ENCODE measurements around the gene RC3H1. TPM values are rescaled to one million over a fixed set of nuclear protein-coding genes. Genes with fewer than 3 reads are reported as not detected.
"Not testable (repeated sequence)": the region's sequence is repeated elsewhere in the genome, so short reads cannot be mapped to it uniquely, and the experiment has no call there.

The RC3H1 gene
- total and polyA plus RNA-seq, 2 experiments from 2014 or later, result 6.8 to 24.5 TPM

DNA sequence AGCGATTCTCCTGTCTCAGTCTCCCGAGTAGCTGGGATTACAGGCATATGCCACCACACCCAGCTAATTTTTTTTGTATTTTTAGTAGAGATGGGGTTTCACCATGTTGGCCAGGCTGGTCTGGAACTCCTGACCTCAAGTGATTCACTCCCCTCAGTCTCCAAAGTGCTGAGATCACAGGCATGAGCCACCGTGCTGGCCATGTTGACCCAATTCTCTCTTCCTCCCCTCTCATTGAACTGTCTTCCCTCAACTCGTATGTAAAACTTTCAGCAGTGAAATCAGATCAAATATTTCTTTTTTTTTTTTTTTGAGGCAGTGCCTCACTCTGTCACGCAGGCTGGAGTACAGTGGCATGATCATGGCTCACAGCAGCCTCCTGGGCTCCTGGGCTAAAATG is 20.4 kb upstream of the RC3H1 start:
- not testable (repeated sequence) for H3K27me3 ChIP-seq (ENCODE audit: insufficient read depth); H3F3A ChIP-seq (replicated peaks; ENCODE audit: low read depth); H3K4me1 ChIP-seq (ENCODE audit: insufficient read depth); H3K79me2 ChIP-seq (replicated peaks; ENCODE audit: insufficient read depth); H3K4me3 ChIP-seq; H3K27me3 Mint-ChIP-seq (ENCODE audit: insufficient read depth, low read depth, poor library complexity); H3K27ac Mint-ChIP-seq; H3K36me3 Mint-ChIP-seq (ENCODE audit: low read depth); DNase-seq (ENCODE audit: low spot score); H3K4me1 Mint-ChIP-seq; H3K4me2 ChIP-seq; H3K9me3 Mint-ChIP-seq; H3K27ac ChIP-seq (ENCODE audit: low read depth); H3K36me3 ChIP-seq (ENCODE audit: insufficient read depth); H3K4me3 Mint-ChIP-seq; ATAC-seq; H3K9me2 ChIP-seq (ENCODE audit: insufficient read depth); H2AFZ ChIP-seq; H4K20me1 ChIP-seq (replicated peaks; ENCODE audit: insufficient read depth)

DNA sequence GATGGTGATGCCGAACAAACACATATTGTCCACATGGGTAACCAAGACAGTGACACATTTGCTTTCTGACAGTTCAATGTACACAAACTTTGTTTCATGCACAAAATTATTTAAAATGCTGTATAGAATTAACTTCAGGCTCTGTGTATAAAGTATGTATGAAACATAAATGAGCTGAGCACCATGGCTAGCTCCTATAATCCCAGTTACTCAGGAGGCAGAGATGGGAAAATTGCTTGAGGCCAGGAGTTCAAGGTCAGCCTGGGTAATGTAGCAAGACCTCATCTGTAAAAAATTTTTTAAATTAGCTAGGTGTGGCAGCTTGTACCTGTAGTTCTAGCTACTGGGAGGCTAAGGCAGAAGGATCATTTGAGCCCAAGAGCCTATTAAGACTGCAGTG is 19.2 kb upstream of the RC3H1 start:
- Mint-ChIP-seq H3K4me1 (no peaks in the 10 kb centered on the region), H3K27me3 (ENCODE audit: insufficient read depth, low read depth, poor library complexity) (peaks cover 4% of the 10 kb centered on the region), H3K9me3 (no peaks in the 10 kb centered on the region), H3K4me3 (no peak overlapping the region), H3K36me3 (ENCODE audit: low read depth) (no peaks in the 10 kb centered on the region), H3K27ac (no peak overlapping the region)
- no peaks in the 10 kb centered on the region for H3F3A ChIP-seq (replicated peaks; ENCODE audit: low read depth)
- no peak for DNase-seq (ENCODE audit: low spot score)
- no peak overlapping the region for H3K27ac ChIP-seq (ENCODE audit: low read depth)
- 0 out of 2 replicates have a peak, but pooled peaks cover 3% of the 10 kb centered on the region for H4K20me1 ChIP-seq (replicated peaks; ENCODE audit: insufficient read depth)
- H3K9me2 ChIP-seq (ENCODE audit: insufficient read depth), result peaks cover 7% of the 10 kb centered on the region; the same call in 1 of the 2 replicates
- H3K4me2 ChIP-seq, result no peak overlapping the region
- no peaks in the 10 kb centered on the region for H3K27me3 ChIP-seq (ENCODE audit: insufficient read depth)
- H3K79me2 ChIP-seq (replicated peaks; ENCODE audit: insufficient read depth), result no peaks in the 10 kb centered on the region
- no peak for ATAC-seq
- H3K4me1 ChIP-seq (ENCODE audit: insufficient read depth), result no peaks in the 10 kb centered on the region
- no peaks in the 10 kb centered on the region for H3K36me3 ChIP-seq (ENCODE audit: insufficient read depth)
- H2AFZ ChIP-seq, result no peak overlapping the region
- H3K4me3 ChIP-seq, result no peak overlapping the region
- TF ChIP-seq, protein P1, sequence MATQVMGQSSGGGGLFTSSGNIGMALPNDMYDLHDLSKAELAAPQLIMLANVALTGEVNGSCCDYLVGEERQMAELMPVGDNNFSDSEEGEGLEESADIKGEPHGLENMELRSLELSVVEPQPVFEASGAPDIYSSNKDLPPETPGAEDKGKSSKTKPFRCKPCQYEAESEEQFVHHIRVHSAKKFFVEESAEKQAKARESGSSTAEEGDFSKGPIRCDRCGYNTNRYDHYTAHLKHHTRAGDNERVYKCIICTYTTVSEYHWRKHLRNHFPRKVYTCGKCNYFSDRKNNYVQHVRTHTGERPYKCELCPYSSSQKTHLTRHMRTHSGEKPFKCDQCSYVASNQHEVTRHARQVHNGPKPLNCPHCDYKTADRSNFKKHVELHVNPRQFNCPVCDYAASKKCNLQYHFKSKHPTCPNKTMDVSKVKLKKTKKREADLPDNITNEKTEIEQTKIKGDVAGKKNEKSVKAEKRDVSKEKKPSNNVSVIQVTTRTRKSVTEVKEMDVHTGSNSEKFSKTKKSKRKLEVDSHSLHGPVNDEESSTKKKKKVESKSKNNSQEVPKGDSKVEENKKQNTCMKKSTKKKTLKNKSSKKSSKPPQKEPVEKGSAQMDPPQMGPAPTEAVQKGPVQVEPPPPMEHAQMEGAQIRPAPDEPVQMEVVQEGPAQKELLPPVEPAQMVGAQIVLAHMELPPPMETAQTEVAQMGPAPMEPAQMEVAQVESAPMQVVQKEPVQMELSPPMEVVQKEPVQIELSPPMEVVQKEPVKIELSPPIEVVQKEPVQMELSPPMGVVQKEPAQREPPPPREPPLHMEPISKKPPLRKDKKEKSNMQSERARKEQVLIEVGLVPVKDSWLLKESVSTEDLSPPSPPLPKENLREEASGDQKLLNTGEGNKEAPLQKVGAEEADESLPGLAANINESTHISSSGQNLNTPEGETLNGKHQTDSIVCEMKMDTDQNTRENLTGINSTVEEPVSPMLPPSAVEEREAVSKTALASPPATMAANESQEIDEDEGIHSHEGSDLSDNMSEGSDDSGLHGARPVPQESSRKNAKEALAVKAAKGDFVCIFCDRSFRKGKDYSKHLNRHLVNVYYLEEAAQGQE (IDR thresholded peaks at IDR 0.05; ENCODE audit: unreplicated experiment), result no peak
- TF ChIP-seq CREB1 (CRISPR knock-in tag; IDR thresholded peaks at IDR 0.05; ENCODE audit: low read depth) (no peak), EZH2 (IDR thresholded peaks at IDR 0.05; ENCODE audit: low read depth, unreplicated experiment) (no peak), JUNB (IDR thresholded peaks at IDR 0.05; ENCODE audit: unreplicated experiment) (no peak), EZH2phosphoT487 (IDR thresholded peaks at IDR 0.05; ENCODE audit: unreplicated experiment) (no peak), ZNF114 (CRISPR knock-in tag; IDR thresholded peaks at IDR 0.05) (no peak), POLR2AphosphoS5 (IDR thresholded peaks at IDR 0.05; ENCODE audit: low read depth) (no peak), ZNF331 (CRISPR knock-in tag; IDR thresholded peaks at IDR 0.05; ENCODE audit: low read depth) (no peak), NANOG (IDR thresholded peaks at IDR 0.05; ENCODE audit: borderline replicate concordance) (no peak), STAT1 (IDR thresholded peaks at IDR 0.05; ENCODE audit: unreplicated experiment) (no peak)
- TF ChIP-seq, protein P2, sequence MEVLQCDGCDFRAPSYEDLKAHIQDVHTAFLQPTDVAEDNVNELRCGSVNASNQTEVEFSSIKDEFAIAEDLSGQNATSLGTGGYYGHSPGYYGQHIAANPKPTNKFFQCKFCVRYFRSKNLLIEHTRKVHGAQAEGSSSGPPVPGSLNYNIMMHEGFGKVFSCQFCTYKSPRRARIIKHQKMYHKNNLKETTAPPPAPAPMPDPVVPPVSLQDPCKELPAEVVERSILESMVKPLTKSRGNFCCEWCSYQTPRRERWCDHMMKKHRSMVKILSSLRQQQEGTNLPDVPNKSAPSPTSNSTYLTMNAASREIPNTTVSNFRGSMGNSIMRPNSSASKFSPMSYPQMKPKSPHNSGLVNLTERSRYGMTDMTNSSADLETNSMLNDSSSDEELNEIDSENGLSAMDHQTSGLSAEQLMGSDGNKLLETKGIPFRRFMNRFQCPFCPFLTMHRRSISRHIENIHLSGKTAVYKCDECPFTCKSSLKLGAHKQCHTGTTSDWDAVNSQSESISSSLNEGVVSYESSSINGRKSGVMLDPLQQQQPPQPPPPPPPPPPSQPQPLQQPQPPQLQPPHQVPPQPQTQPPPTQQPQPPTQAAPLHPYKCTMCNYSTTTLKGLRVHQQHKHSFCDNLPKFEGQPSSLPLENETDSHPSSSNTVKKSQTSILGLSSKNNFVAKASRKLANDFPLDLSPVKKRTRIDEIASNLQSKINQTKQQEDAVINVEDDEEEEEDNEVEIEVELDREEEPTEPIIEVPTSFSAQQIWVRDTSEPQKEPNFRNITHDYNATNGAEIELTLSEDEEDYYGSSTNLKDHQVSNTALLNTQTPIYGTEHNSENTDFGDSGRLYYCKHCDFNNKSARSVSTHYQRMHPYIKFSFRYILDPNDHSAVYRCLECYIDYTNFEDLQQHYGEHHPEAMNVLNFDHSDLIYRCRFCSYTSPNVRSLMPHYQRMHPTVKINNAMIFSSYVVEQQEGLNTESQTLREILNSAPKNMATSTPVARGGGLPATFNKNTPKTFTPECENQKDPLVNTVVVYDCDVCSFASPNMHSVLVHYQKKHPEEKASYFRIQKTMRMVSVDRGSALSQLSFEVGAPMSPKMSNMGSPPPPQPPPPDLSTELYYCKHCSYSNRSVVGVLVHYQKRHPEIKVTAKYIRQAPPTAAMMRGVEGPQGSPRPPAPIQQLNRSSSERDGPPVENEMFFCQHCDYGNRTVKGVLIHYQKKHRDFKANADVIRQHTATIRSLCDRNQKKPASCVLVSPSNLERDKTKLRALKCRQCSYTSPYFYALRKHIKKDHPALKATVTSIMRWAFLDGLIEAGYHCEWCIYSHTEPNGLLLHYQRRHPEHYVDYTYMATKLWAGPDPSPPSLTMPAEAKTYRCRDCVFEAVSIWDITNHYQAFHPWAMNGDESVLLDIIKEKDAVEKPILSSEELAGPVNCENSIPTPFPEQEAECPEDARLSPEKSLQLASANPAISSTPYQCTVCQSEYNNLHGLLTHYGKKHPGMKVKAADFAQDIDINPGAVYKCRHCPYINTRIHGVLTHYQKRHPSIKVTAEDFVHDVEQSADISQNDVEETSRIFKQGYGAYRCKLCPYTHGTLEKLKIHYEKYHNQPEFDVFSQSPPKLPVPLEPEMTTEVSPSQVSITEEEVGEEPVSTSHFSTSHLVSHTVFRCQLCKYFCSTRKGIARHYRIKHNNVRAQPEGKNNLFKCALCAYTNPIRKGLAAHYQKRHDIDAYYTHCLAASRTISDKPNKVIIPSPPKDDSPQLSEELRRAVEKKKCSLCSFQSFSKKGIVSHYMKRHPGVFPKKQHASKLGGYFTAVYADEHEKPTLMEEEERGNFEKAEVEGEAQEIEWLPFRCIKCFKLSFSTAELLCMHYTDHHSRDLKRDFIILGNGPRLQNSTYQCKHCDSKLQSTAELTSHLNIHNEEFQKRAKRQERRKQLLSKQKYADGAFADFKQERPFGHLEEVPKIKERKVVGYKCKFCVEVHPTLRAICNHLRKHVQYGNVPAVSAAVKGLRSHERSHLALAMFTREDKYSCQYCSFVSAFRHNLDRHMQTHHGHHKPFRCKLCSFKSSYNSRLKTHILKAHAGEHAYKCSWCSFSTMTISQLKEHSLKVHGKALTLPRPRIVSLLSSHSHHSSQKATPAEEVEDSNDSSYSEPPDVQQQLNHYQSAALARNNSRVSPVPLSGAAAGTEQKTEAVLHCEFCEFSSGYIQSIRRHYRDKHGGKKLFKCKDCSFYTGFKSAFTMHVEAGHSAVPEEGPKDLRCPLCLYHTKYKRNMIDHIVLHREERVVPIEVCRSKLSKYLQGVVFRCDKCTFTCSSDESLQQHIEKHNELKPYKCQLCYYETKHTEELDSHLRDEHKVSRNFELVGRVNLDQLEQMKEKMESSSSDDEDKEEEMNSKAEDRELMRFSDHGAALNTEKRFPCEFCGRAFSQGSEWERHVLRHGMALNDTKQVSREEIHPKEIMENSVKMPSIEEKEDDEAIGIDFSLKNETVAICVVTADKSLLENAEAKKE (CRISPR knock-in tag; IDR thresholded peaks at IDR 0.05), result no peak
- TF ChIP-seq, protein P3, sequence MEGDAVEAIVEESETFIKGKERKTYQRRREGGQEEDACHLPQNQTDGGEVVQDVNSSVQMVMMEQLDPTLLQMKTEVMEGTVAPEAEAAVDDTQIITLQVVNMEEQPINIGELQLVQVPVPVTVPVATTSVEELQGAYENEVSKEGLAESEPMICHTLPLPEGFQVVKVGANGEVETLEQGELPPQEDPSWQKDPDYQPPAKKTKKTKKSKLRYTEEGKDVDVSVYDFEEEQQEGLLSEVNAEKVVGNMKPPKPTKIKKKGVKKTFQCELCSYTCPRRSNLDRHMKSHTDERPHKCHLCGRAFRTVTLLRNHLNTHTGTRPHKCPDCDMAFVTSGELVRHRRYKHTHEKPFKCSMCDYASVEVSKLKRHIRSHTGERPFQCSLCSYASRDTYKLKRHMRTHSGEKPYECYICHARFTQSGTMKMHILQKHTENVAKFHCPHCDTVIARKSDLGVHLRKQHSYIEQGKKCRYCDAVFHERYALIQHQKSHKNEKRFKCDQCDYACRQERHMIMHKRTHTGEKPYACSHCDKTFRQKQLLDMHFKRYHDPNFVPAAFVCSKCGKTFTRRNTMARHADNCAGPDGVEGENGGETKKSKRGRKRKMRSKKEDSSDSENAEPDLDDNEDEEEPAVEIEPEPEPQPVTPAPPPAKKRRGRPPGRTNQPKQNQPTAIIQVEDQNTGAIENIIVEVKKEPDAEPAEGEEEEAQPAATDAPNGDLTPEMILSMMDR (conservative IDR thresholded peaks at IDR 0.05; ENCODE audit: low read depth in 2 of 2), result no peak

Data from GM23338 (cell line).